Glutamatergic neuron (in vitro differentiated cells): ENCODE results near the gene PARP9. TPM values are rescaled to one million over a fixed set of nuclear protein-coding genes. Genes with fewer than 3 reads are reported as not detected.

ENCODE experiments used
- DNase-seq: peaks from one replicate; pipeline ENCODE4 v3.0.0; 2022
- H3K27ac Mint-ChIP-seq: one replicate; pipeline ENCODE4 v1.8.0; 2020; ENCODE audit warnings: mild to moderate bottlenecking, mixed read lengths, inconsistent platforms; ENCODE audit not compliant: unreplicated experiment
- H3K27me3 Mint-ChIP-seq: one replicate; pipeline ENCODE4 v1.8.0; 2020; ENCODE audit warnings: mild to moderate bottlenecking, moderate library complexity, mixed read lengths, inconsistent platforms; ENCODE audit not compliant: unreplicated experiment
- H3K36me3 Mint-ChIP-seq: one replicate; pipeline ENCODE4 v1.8.0; 2020; ENCODE audit warnings: mild to moderate bottlenecking, mixed read lengths, inconsistent platforms; ENCODE audit not compliant: unreplicated experiment
- H3K4me1 Mint-ChIP-seq: one replicate; pipeline ENCODE4 v1.8.0; 2020; ENCODE audit warnings: mild to moderate bottlenecking, low read depth, mixed read lengths, inconsistent platforms; ENCODE audit not compliant: unreplicated experiment
- H3K4me3 Mint-ChIP-seq: one replicate; pipeline ENCODE4 v1.8.0; 2020; ENCODE audit warnings: mild to moderate bottlenecking, mixed read lengths, inconsistent platforms; ENCODE audit not compliant: unreplicated experiment
- H3K9me3 Mint-ChIP-seq: one replicate; pipeline ENCODE4 v1.8.0; 2020; ENCODE audit warnings: mild to moderate bottlenecking, moderate library complexity, mixed read lengths, inconsistent platforms; ENCODE audit not compliant: unreplicated experiment
- CTCF ChIP-seq: fragments of 200-600 bp; sonication (generic); IDR thresholded peaks from one replicate; pipeline ENCODE4 v1.5.0; 2021; ENCODE audit not compliant: partially characterized antibody, unreplicated experiment
- total RNA-seq: library from RNA; stranded (reverse); fragmentation: NEBNext Ultra II Directional; extraction: Animal tissue kit (Norgen Biotek cat#: 25700); gene quantifications from one replicate; pipeline ENCODE4 v1.2.1, GENCODE V29; 2021; ENCODE audit not compliant: unreplicated experiment

The PARP9 gene
- total RNA-seq, 1 donor from 2014 or later: 0.27 TPM

GRCh38 chr3:122481390-122481789 lies 82.7 kb downstream of the PARP9 start:
- Mint-ChIP-seq H3K27ac (no peak overlapping the region), H3K4me3 (no peak overlapping the region), H3K9me3 (peaks cover 1% of the 10 kb centered on the region), H3K4me1 (no peaks in the 10 kb centered on the region), H3K27me3 (no peaks in the 10 kb centered on the region), H3K36me3 (no peaks in the 10 kb centered on the region)
- no peak for TF ChIP-seq CTCF
- DNase-seq: no peak

Other genes starting within 250 kb of the PARP9 start
- gene CSTA, start 239.1 kb downstream of the PARP9 start, total RNA-seq: not detected
- 20.2 TPM for gene MIX23, start 181.1 kb downstream of the PARP9 start, total RNA-seq
- gene FAM162A, start 180.1 kb downstream of the PARP9 start, total RNA-seq: 12.7 TPM
- 3.4 TPM for gene WDR5B, start 148.2 kb downstream of the PARP9 start, total RNA-seq
- gene KPNA1, start 49.4 kb downstream of the PARP9 start, total RNA-seq: 86.1 TPM
- gene DTX3L, start within 50 bp of the PARP9 start, total RNA-seq: 0.20 TPM
- 0.29 TPM for gene PARP15, start 13.3 kb upstream of the PARP9 start, total RNA-seq
- 0.05 TPM for gene PARP14, start 116.5 kb upstream of the PARP9 start, total RNA-seq
- 18.6 TPM for gene HSPBAP1, start 229.5 kb upstream of the PARP9 start, total RNA-seq
- gene SLC49A4, start 230.8 kb upstream of the PARP9 start, total RNA-seq: 8.6 TPM